K562 (cell line): Measurements from ENCODE around the gene INPPL1. TPM values are rescaled to one million over a fixed set of nuclear protein-coding genes. Genes with fewer than 3 reads are reported as not detected.

Experiments used
- ATAC-seq: fragments of 200-7000 bp; cut with Tn5 transposase; 3 replicates; pipeline ENCODE4 v1.9.1; 2020; ENCODE audit warnings: moderate library complexity
- BruUV-seq: library from RNA; stranded (reverse); fragments of 400-500 nt; replicated peaks from 2 replicates; lab custom pipeline; 2021; lab: Mats Ljungman, UMichigan
- CTCF ChIA-PET: fragments of 300-600 bp; formaldehyde crosslinking; extraction: SDS; loops from one replicate; lab custom pipeline; 2021; ENCODE audit warnings: low intra/inter-chr PET ratio; lab: Yijun Ruan, JAX
- POLR2A ChIA-PET: fragments of 300-600, 350-650 bp; sonication (Branson Sonifier 250); formaldehyde crosslinking; extraction: SDS; loops from one replicate; lab custom pipeline; 2021; ENCODE audit warnings: antibody characterized with exemption, inconsistent platforms; lab: Yijun Ruan, JAX
- DNase-seq, 4 experiments: peaks; one replicate each; pipeline versions ENCODE4 v3.0.0 to v3.0.0-alpha.2; 2011 to 2018; ENCODE audit warnings: low spot score in 3 of 4, mixed read lengths in 3 of 4; ENCODE audit errors: extremely low read depth in 1 of 4
- FAIRE-seq: peaks from 2 replicates; lab custom pipeline; 2011; peaks lifted over from hg19 to GRCh38; lab: Jason Lieb, UNC
- H2AFZ ChIP-seq: 2 replicates; pipeline ENCODE4 v1.6.0; 2011; ENCODE audit warnings: low read depth, low read length, control low read depth, inconsistent platforms
- H3K27ac ChIP-seq: fragments of 200-600 bp; 3 replicates; pipeline ENCODE4 v1.8.0; 2011; ENCODE audit warnings: low read depth, mild to moderate bottlenecking, control low read depth, inconsistent platforms, low read length, moderate library complexity, mixed read lengths; ENCODE audit errors: extremely low read depth
- H3K27me3 ChIP-seq, 2 experiments: fragments of 300-600 bp in 1 of 2; 2 replicates in 1 of 2; 3 replicates in 1 of 2; pipeline versions ENCODE4 v1.6.0 to v1.8.0; 2011; ENCODE audit warnings: inconsistent platforms in 2 of 2, low read length in 2 of 2, mild to moderate bottlenecking in 1 of 2, mixed read lengths in 1 of 2, moderate library complexity in 1 of 2; ENCODE audit not compliant: control insufficient read depth in 2 of 2, insufficient read depth in 2 of 2
- H3K36me3 ChIP-seq: fragments of 300-600 bp; 3 replicates; pipeline ENCODE4 v1.8.0; 2011; ENCODE audit warnings: mild to moderate bottlenecking, low read length, inconsistent platforms; ENCODE audit not compliant: control insufficient read depth, insufficient read depth
- H3K4me1 ChIP-seq, 2 experiments: fragments of 200-600 bp in 1 of 2; replicated peaks in 1 of 2; 2 replicates in 1 of 2; 3 replicates in 1 of 2; pipeline versions ENCODE4 v1.5.1 to v1.8.0; 2011; ENCODE audit warnings: inconsistent platforms in 2 of 2, low read length in 2 of 2, mild to moderate bottlenecking in 1 of 2, mixed read lengths in 1 of 2, moderate library complexity in 1 of 2; ENCODE audit not compliant: control insufficient read depth in 2 of 2, insufficient read depth in 2 of 2
- H3K4me2 ChIP-seq: 2 replicates; pipeline ENCODE4 v1.6.1; 2011; ENCODE audit warnings: low read length, control low read depth, inconsistent platforms, mixed read lengths; ENCODE audit not compliant: insufficient read depth
- H3K4me3 ChIP-seq: fragments of 200-600 bp; sonication (generic), shearing (Covaris generic); 2 replicates; pipeline ENCODE4 v1.5.1; 2016; ENCODE audit warnings: control low read depth, inconsistent platforms
- H3K79me2 ChIP-seq: fragments of 200-600 bp; 3 replicates; pipeline ENCODE4 v1.8.0; 2011; ENCODE audit warnings: low read length, inconsistent platforms; ENCODE audit not compliant: control insufficient read depth, insufficient read depth
- H3K9ac ChIP-seq, 2 experiments: 2 replicates each; pipeline versions ENCODE4 v1.6.0 to v1.6.1; 2011; ENCODE audit warnings: low read depth in 2 of 2, low read length in 2 of 2, control low read depth in 1 of 2, inconsistent platforms in 1 of 2, mild to moderate bottlenecking in 1 of 2, mixed read lengths in 1 of 2; ENCODE audit not compliant: insufficient read depth in 1 of 2
- H3K9me1 ChIP-seq: one replicate; pipeline ENCODE4 v1.6.0; 2011; ENCODE audit warnings: inconsistent platforms, mild to moderate bottlenecking, low read length, moderate library complexity; ENCODE audit not compliant: control insufficient read depth, insufficient read depth
- H3K9me3 ChIP-seq: replicated peaks from 2 replicates; pipeline ENCODE4 v1.5.1; 2011; ENCODE audit warnings: low read depth, low read length, inconsistent platforms; ENCODE audit not compliant: control insufficient read depth, insufficient read depth
- H4K20me1 ChIP-seq: replicated peaks from 2 replicates; pipeline ENCODE4 v1.6.1; 2011; ENCODE audit warnings: low read length, inconsistent platforms, mixed read lengths; ENCODE audit not compliant: control insufficient read depth, insufficient read depth
- ARID1B ChIP-seq: fragments of 450-650 bp; IDR thresholded peaks from 2 replicates; pipeline ENCODE4 v1.6.1; 2016; ENCODE audit warnings: antibody characterized with exemption, mild to moderate bottlenecking, inconsistent platforms
- BRD4 ChIP-seq: fragments of 200-600 bp; sonication (generic); IDR thresholded peaks from 2 replicates; pipeline ENCODE4 v1.6.1; 2017; ENCODE audit warnings: inconsistent platforms
- BRF1 ChIP-seq: IDR thresholded peaks from 3 replicates; pipeline ENCODE4 v1.6.1; 2011; ENCODE audit warnings: borderline replicate concordance, mild to moderate bottlenecking; ENCODE audit not compliant: insufficient read length; ENCODE audit errors: extremely low read depth
- CREB3 ChIP-seq: fragments of 450-650 bp; conservative IDR thresholded peaks from 2 replicates; pipeline ENCODE4 v1.6.1; 2016; ENCODE audit warnings: missing genetic modification characterization, low read depth, mild to moderate bottlenecking, missing compliant biosample characterization, moderate library complexity
- DPF2 ChIP-seq: fragments of 450-650 bp; IDR thresholded peaks from 2 replicates; pipeline ENCODE4 v1.6.1; 2016
- EHMT2 ChIP-seq: fragments of 450-650 bp; IDR thresholded peaks from 2 replicates; pipeline ENCODE4 v1.6.1; 2018; ENCODE audit warnings: antibody characterized with exemption
- HINFP ChIP-seq: fragments of 450-650 bp; conservative IDR thresholded peaks from 2 replicates; pipeline ENCODE4 v1.6.1; 2016; ENCODE audit warnings: missing genetic modification characterization, low read depth, mild to moderate bottlenecking, control low read depth, missing compliant biosample characterization
- HLTF ChIP-seq: fragments of 450-650 bp; IDR thresholded peaks from 2 replicates; pipeline ENCODE4 v1.6.1; 2016
- JUN ChIP-seq, 2 experiments: sonication (generic) in 1 of 2; formaldehyde crosslinking in 1 of 2; IDR thresholded peaks; 2 replicates each; pipeline versions ENCODE4 v1.6.1 to v1.8.0; 2012 to 2022; ENCODE audit warnings: borderline replicate concordance in 2 of 2, mild to moderate bottlenecking in 2 of 2, improper control_type of control experiment in 1 of 2, low read depth in 1 of 2, low read length in 1 of 2, missing genetic modification reagents in 1 of 2
- PCBP2 ChIP-seq: fragments of 200-400 bp; formaldehyde crosslinking; IDR thresholded peaks from 2 replicates; pipeline ENCODE4 v1.6.1; 2018; ENCODE audit warnings: low read length, low read depth, mild to moderate bottlenecking, moderate library complexity; ENCODE audit not compliant: poor library complexity, severe bottlenecking
- PHF20 ChIP-seq: fragments of 450-650 bp; IDR thresholded peaks from 2 replicates; pipeline ENCODE4 v1.6.1; 2018; ENCODE audit not compliant: partially characterized antibody
- PRDM10 ChIP-seq: fragments of 450-650 bp; IDR thresholded peaks from 2 replicates; pipeline ENCODE4 v1.6.1; 2018; ENCODE audit not compliant: partially characterized antibody
- SREBF1 ChIP-seq: fragments of 150-350 bp; IDR thresholded peaks from 2 replicates; pipeline ENCODE4 v1.6.1; 2014; ENCODE audit warnings: antibody characterized with exemption, low read depth, low read length, borderline replicate concordance
- TGIF2 ChIP-seq: sonication (generic); formaldehyde crosslinking; IDR thresholded peaks from 2 replicates; pipeline ENCODE4 v1.8.1; 2022; ENCODE audit warnings: mild to moderate bottlenecking, missing genetic modification reagents, moderate library complexity
- ZC3H8 ChIP-seq: fragments of 450-650 bp; IDR thresholded peaks from 2 replicates; pipeline ENCODE4 v1.6.1; 2017
- ZNF232 ChIP-seq: sonication (generic); formaldehyde crosslinking; IDR thresholded peaks from 2 replicates; pipeline ENCODE4 v1.8.0; 2022; ENCODE audit warnings: mild to moderate bottlenecking, missing genetic modification reagents
- ZNF551 ChIP-seq: fragments of 250-450 bp; sonication (Bioruptor Pico); IDR thresholded peaks from 2 replicates; pipeline ENCODE4 v1.5.0; 2021; ENCODE audit warnings: mild to moderate bottlenecking, moderate library complexity
- WGBS: fragments of 100-300 bp; shearing (Covaris generic); methylation state at CpG from one replicate; pipeline ENCODE4 v1.1.6; 2016; ENCODE audit warnings: low coverage, mixed read lengths; ENCODE audit not compliant: insufficient coverage; ENCODE audit errors: missing lambda C conversion rate; 5-methylcytosine and 5-hydroxymethylcytosine counted together
- in situ Hi-C: fragments of 300-500 bp; cut with MboI; formaldehyde crosslinking; loops from 4 replicates; pipeline ENCODE4 v1.15.0; 2018; ENCODE audit warnings: inconsistent platforms, mixed read lengths
- intact Hi-C: fragments of 100-400 bp; cut with micrococcal nuclease; formaldehyde crosslinking; loops from 2 replicates; pipeline ENCODE4 v1.14.2; 2022
- polyA plus RNA-seq, 8 experiments: library from polyadenylated mRNA; depleted of rRNA in 4 of 8; stranded (reverse) in 5 of 8; unstranded in 3 of 8; fragments of >200 nt; fragmentation: Nextera tagmentation in 2 of 8; fragmentation: Illumina TruSeq in 1 of 8; extraction: Ambion mirVana in 2 of 8; extraction: Trizol in 1 of 8; gene quantifications; 2 replicates each; pipeline versions ENCODE4 v1.2.1 to v1.2.3, GENCODE V29; 2011 to 2014; ENCODE audit warnings: inconsistent platforms in 1 of 8, missing spikeins in 1 of 8
- total RNA-seq, 7 experiments: library from RNA; depleted of rRNA in 6 of 7; stranded (reverse); fragments of >200 nt in 6 of 7; fragmentation: Illumina TruSeq in 2 of 7; extraction: Trizol in 2 of 7; gene quantifications; 2 replicates each; pipeline versions ENCODE4 v1.2.1 to v1.2.3, GENCODE V29; 2011 to 2021; ENCODE audit warnings: low replicate concordance in 1 of 7

The INPPL1 gene
- total and polyA plus RNA-seq, 9 of the 15 experiments (the other 6 are each of a cell fraction or from before 2014, with no cell fraction given) = 0.55 to 137 (median 61.6) TPM

- in situ Hi-C loops (no loop called here), intact Hi-C loops (no loop called here)
- H3K9me1 ChIP-seq = no peaks in the 10 kb centered on the region
- WGBS = 4% methylated on average over 4 of the region's 4 CpGs
- no peaks in the 10 kb centered on the region for H4K20me1 ChIP-seq
- no peak overlapping the region for H3K4me2 ChIP-seq
- FAIRE-seq (peak; percentile 85), DNase-seq (peak; percentile 29 to 60 (median 38)), ATAC-seq (peak; percentile 88)
- H3K9ac ChIP-seq = no peak overlapping the region
- no peaks in the 10 kb centered on the region for H3K4me1 ChIP-seq
- H3K27me3 ChIP-seq = 0 out of 5 replicates have a peak, but pooled peaks cover 0 to 4% of the 10 kb centered on the region in 2 experiments
- H2AFZ ChIP-seq = no peak overlapping the region
- peak overlapping the region; percentile 51; the same call in 2 of the 3 replicates for H3K27ac ChIP-seq
- BruUV-seq = no TSS peak
- ChIA-PET CTCF (no interaction called here), POLR2A (no interaction called here)
- no peaks in the 10 kb centered on the region for H3K36me3 ChIP-seq
- no peak overlapping the region for H3K4me3 ChIP-seq
- no peaks in the 10 kb centered on the region for H3K79me2 ChIP-seq
- no peaks in the 10 kb centered on the region for H3K9me3 ChIP-seq
- TF ChIP-seq CREB3 = no peak
- no peak for TF ChIP-seq ZC3H8
- peak; percentile 64; the same call in 1 of the 2 replicates for TF ChIP-seq JUN (IDR thresholded peaks at IDR 0.05; ENCODE audit: borderline replicate concordance, low read depth, low read length)
- TF ChIP-seq JUN (CRISPR knock-in tag; IDR thresholded peaks at IDR 0.05; ENCODE audit: borderline replicate concordance) = no peak
- no peak for TF ChIP-seq TGIF2 (CRISPR knock-in tag)
- peak; percentile 65; the same call in 1 of the 2 replicates for TF ChIP-seq EHMT2
- no peak for TF ChIP-seq BRD4
- no peak for TF ChIP-seq SREBF1
- peak; percentile 71; the same call in 1 of the 2 replicates for TF ChIP-seq ARID1B
- no peak for TF ChIP-seq HINFP
- peak; percentile 47 for TF ChIP-seq PRDM10
- TF ChIP-seq ZNF232 (CRISPR knock-in tag) = no peak
- no peak for TF ChIP-seq HLTF
- TF ChIP-seq PCBP2 = no peak
- TF ChIP-seq PHF20 = no peak
- no peak for TF ChIP-seq BRF1
- peak; percentile 81 for TF ChIP-seq DPF2
- TF ChIP-seq ZNF551 (CRISPR knock-in tag) = no peak
Measured at GRCh38 chr11:72263361-72263760, 38.8 kb downstream of the INPPL1 start.
